K562 (cell line): Measurements from ENCODE around the gene SSH3. TPM values are rescaled to one million over a fixed set of nuclear protein-coding genes. Genes with fewer than 3 reads are reported as not detected.

ENCODE experiments used
- ATAC-seq: fragments of 200-7000 bp; cut with Tn5 transposase; 3 replicates; pipeline ENCODE4 v1.9.1; 2020; ENCODE audit warnings: moderate library complexity
- BruUV-seq: library from RNA; stranded (reverse); fragments of 400-500 nt; replicated peaks from 2 replicates; lab custom pipeline; 2021; lab: Mats Ljungman, UMichigan
- CTCF ChIA-PET: fragments of 300-600 bp; formaldehyde crosslinking; extraction: SDS; loops from one replicate; lab custom pipeline; 2021; ENCODE audit warnings: low intra/inter-chr PET ratio; lab: Yijun Ruan, JAX
- POLR2A ChIA-PET: fragments of 300-600, 350-650 bp; sonication (Branson Sonifier 250); formaldehyde crosslinking; extraction: SDS; loops from one replicate; lab custom pipeline; 2021; ENCODE audit warnings: antibody characterized with exemption, inconsistent platforms; lab: Yijun Ruan, JAX
- DNase-seq, 4 experiments: peaks; one replicate each; pipeline versions ENCODE4 v3.0.0 to v3.0.0-alpha.2; 2011 to 2018; ENCODE audit warnings: low spot score in 3 of 4, mixed read lengths in 3 of 4; ENCODE audit errors: extremely low read depth in 1 of 4
- FAIRE-seq: peaks from 2 replicates; lab custom pipeline; 2011; peaks lifted over from hg19 to GRCh38; lab: Jason Lieb, UNC
- H2AFZ ChIP-seq: 2 replicates; pipeline ENCODE4 v1.6.0; 2011; ENCODE audit warnings: low read depth, low read length, control low read depth, inconsistent platforms
- H3K27ac ChIP-seq: fragments of 200-600 bp; 3 replicates; pipeline ENCODE4 v1.8.0; 2011; ENCODE audit warnings: low read depth, mild to moderate bottlenecking, control low read depth, inconsistent platforms, low read length, moderate library complexity, mixed read lengths; ENCODE audit errors: extremely low read depth
- H3K27me3 ChIP-seq, 2 experiments: fragments of 300-600 bp in 1 of 2; 2 replicates in 1 of 2; 3 replicates in 1 of 2; pipeline versions ENCODE4 v1.6.0 to v1.8.0; 2011; ENCODE audit warnings: inconsistent platforms in 2 of 2, low read length in 2 of 2, mild to moderate bottlenecking in 1 of 2, mixed read lengths in 1 of 2, moderate library complexity in 1 of 2; ENCODE audit not compliant: control insufficient read depth in 2 of 2, insufficient read depth in 2 of 2
- H3K36me3 ChIP-seq: fragments of 300-600 bp; 3 replicates; pipeline ENCODE4 v1.8.0; 2011; ENCODE audit warnings: mild to moderate bottlenecking, low read length, inconsistent platforms; ENCODE audit not compliant: control insufficient read depth, insufficient read depth
- H3K4me1 ChIP-seq, 2 experiments: fragments of 200-600 bp in 1 of 2; replicated peaks in 1 of 2; 2 replicates in 1 of 2; 3 replicates in 1 of 2; pipeline versions ENCODE4 v1.5.1 to v1.8.0; 2011; ENCODE audit warnings: inconsistent platforms in 2 of 2, low read length in 2 of 2, mild to moderate bottlenecking in 1 of 2, mixed read lengths in 1 of 2, moderate library complexity in 1 of 2; ENCODE audit not compliant: control insufficient read depth in 2 of 2, insufficient read depth in 2 of 2
- H3K4me2 ChIP-seq: 2 replicates; pipeline ENCODE4 v1.6.1; 2011; ENCODE audit warnings: low read length, control low read depth, inconsistent platforms, mixed read lengths; ENCODE audit not compliant: insufficient read depth
- H3K4me3 ChIP-seq: fragments of 200-600 bp; sonication (generic), shearing (Covaris generic); 2 replicates; pipeline ENCODE4 v1.5.1; 2016; ENCODE audit warnings: control low read depth, inconsistent platforms
- H3K79me2 ChIP-seq: fragments of 200-600 bp; 3 replicates; pipeline ENCODE4 v1.8.0; 2011; ENCODE audit warnings: low read length, inconsistent platforms; ENCODE audit not compliant: control insufficient read depth, insufficient read depth
- H3K9ac ChIP-seq, 2 experiments: 2 replicates each; pipeline versions ENCODE4 v1.6.0 to v1.6.1; 2011; ENCODE audit warnings: low read depth in 2 of 2, low read length in 2 of 2, control low read depth in 1 of 2, inconsistent platforms in 1 of 2, mild to moderate bottlenecking in 1 of 2, mixed read lengths in 1 of 2; ENCODE audit not compliant: insufficient read depth in 1 of 2
- H3K9me1 ChIP-seq: one replicate; pipeline ENCODE4 v1.6.0; 2011; ENCODE audit warnings: inconsistent platforms, mild to moderate bottlenecking, low read length, moderate library complexity; ENCODE audit not compliant: control insufficient read depth, insufficient read depth
- H3K9me3 ChIP-seq: replicated peaks from 2 replicates; pipeline ENCODE4 v1.5.1; 2011; ENCODE audit warnings: low read depth, low read length, inconsistent platforms; ENCODE audit not compliant: control insufficient read depth, insufficient read depth
- H4K20me1 ChIP-seq: replicated peaks from 2 replicates; pipeline ENCODE4 v1.6.1; 2011; ENCODE audit warnings: low read length, inconsistent platforms, mixed read lengths; ENCODE audit not compliant: control insufficient read depth, insufficient read depth
- ATF1 ChIP-seq, 2 experiments: fragments of 450-650 bp in 1 of 2; IDR thresholded peaks; 2 replicates each; pipeline ENCODE4 v1.6.1; 2016; ENCODE audit warnings: missing compliant biosample characterization in 1 of 2, missing genetic modification characterization in 1 of 2
- RBM25 ChIP-seq: fragments of 200-400 bp; formaldehyde crosslinking; IDR thresholded peaks from 2 replicates; pipeline ENCODE4 v1.6.1; 2018; ENCODE audit warnings: low read length, low read depth, moderate library complexity; ENCODE audit not compliant: severe bottlenecking
- TFAM ChIP-seq: fragments of 250-450 bp; sonication (Bioruptor Pico); conservative IDR thresholded peaks from 2 replicates; pipeline ENCODE4 v1.5.0; 2021; ENCODE audit warnings: mild to moderate bottlenecking, moderate library complexity
- ZNF146 ChIP-seq: IDR thresholded peaks from one replicate; pipeline ENCODE4 v1.6.1; 2018; ENCODE audit warnings: missing compliant biosample characterization; ENCODE audit not compliant: unreplicated experiment
- WGBS: fragments of 100-300 bp; shearing (Covaris generic); methylation state at CpG from one replicate; pipeline ENCODE4 v1.1.6; 2016; ENCODE audit warnings: low coverage, mixed read lengths; ENCODE audit not compliant: insufficient coverage; ENCODE audit errors: missing lambda C conversion rate; 5-methylcytosine and 5-hydroxymethylcytosine counted together
- in situ Hi-C: fragments of 300-500 bp; cut with MboI; formaldehyde crosslinking; loops from 4 replicates; pipeline ENCODE4 v1.15.0; 2018; ENCODE audit warnings: inconsistent platforms, mixed read lengths
- intact Hi-C: fragments of 100-400 bp; cut with micrococcal nuclease; formaldehyde crosslinking; loops from 2 replicates; pipeline ENCODE4 v1.14.2; 2022
- polyA plus RNA-seq, 8 experiments: library from polyadenylated mRNA; depleted of rRNA in 4 of 8; stranded (reverse) in 5 of 8; unstranded in 3 of 8; fragments of >200 nt; fragmentation: Nextera tagmentation in 2 of 8; fragmentation: Illumina TruSeq in 1 of 8; extraction: Ambion mirVana in 2 of 8; extraction: Trizol in 1 of 8; gene quantifications; 2 replicates each; pipeline versions ENCODE4 v1.2.1 to v1.2.3, GENCODE V29; 2011 to 2014; ENCODE audit warnings: inconsistent platforms in 1 of 8, missing spikeins in 1 of 8
- total RNA-seq, 7 experiments: library from RNA; depleted of rRNA in 6 of 7; stranded (reverse); fragments of >200 nt in 6 of 7; fragmentation: Illumina TruSeq in 2 of 7; extraction: Trizol in 2 of 7; gene quantifications; 2 replicates each; pipeline versions ENCODE4 v1.2.1 to v1.2.3, GENCODE V29; 2011 to 2021; ENCODE audit warnings: low replicate concordance in 1 of 7
- TF ChIP-seq, protein P1 (sequence below): fragments of 250-450 bp; sonication (Bioruptor Pico); IDR thresholded peaks from 2 replicates; pipeline ENCODE4 v1.5.0; 2021; ENCODE audit warnings: mild to moderate bottlenecking, borderline replicate concordance

The SSH3 gene
- total and polyA plus RNA-seq, 9 of the 15 experiments (the other 6 are each of a cell fraction or from before 2014, with no cell fraction given): 0.07 to 1.0 (median 0.24) TPM; not detected in 3

DNA sequence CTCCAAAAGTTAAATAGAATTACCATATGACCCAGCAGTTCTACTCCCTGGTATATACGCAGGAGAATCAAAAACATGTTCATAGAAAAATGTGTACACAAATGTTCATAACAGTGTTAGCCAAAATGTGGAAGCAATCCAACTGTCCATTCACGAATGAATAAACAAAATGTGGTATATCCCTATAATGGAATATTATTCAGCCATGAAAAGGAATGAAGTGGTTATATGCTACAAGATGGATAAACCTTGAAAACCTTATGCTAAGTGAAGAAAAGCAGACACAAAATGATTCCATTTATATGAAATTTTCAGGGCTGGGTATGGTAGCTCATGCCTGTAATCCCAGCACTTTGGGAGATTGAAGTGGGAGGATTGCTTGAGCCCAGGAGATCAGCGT, 33.9 kb downstream of the SSH3 start:
- intact Hi-C loops: no loop called here
- no peaks in the 10 kb centered on the region for H4K20me1 ChIP-seq
- in situ Hi-C loops: no loop called here
- H3K36me3 ChIP-seq: no peaks in the 10 kb centered on the region
- H3K79me2 ChIP-seq: no peaks in the 10 kb centered on the region
- no peaks in the 10 kb centered on the region for H3K9me3 ChIP-seq
- TF ChIP-seq TFAM (CRISPR knock-in tag): no peak
- TF ChIP-seq, protein P1, sequence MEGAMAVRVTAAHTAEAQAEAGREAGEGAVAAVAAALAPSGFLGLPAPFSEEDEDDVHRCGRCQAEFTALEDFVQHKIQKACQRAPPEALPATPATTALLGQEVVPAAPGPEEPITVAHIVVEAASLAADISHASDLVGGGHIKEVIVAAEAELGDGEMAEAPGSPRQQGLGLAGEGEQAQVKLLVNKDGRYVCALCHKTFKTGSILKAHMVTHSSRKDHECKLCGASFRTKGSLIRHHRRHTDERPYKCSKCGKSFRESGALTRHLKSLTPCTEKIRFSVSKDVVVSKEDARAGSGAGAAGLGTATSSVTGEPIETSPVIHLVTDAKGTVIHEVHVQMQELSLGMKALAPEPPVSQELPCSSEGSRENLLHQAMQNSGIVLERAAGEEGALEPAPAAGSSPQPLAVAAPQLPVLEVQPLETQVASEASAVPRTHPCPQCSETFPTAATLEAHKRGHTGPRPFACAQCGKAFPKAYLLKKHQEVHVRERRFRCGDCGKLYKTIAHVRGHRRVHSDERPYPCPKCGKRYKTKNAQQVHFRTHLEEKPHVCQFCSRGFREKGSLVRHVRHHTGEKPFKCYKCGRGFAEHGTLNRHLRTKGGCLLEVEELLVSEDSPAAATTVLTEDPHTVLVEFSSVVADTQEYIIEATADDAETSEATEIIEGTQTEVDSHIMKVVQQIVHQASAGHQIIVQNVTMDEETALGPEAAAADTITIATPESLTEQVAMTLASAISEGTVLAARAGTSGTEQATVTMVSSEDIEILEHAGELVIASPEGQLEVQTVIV (CRISPR knock-in tag): no peak
- peak; percentile 48 for TF ChIP-seq RBM25
- peak; percentile 76 for TF ChIP-seq ZNF146 (CRISPR knock-in tag)
- TF ChIP-seq ATF1 (CRISPR knock-in tag; IDR thresholded peaks at IDR 0.05): no peak
- TF ChIP-seq ATF1 (tag; IDR thresholded peaks at IDR 0.05): no peak
- ChIA-PET POLR2A (no interaction called here), CTCF (no interaction called here)
- H3K9me1 ChIP-seq: no peaks in the 10 kb centered on the region
- no TSS peak for BruUV-seq
- no peak for DNase-seq
- H3K4me3 ChIP-seq: no peak overlapping the region
- H2AFZ ChIP-seq: no peak overlapping the region
- no peak overlapping the region for H3K9ac ChIP-seq
- ATAC-seq: no peak
- H3K27ac ChIP-seq: no peak overlapping the region
- no peaks in the 10 kb centered on the region for H3K27me3 ChIP-seq
- WGBS: 51% methylated on average over 3 of the region's 3 CpGs
- no peaks in the 10 kb centered on the region for H3K4me1 ChIP-seq
- no peak for FAIRE-seq
- no peak overlapping the region for H3K4me2 ChIP-seq
